H1 (cell line): ENCODE data around the gene TLK1. TPM values are rescaled to one million over a fixed set of nuclear protein-coding genes. Genes with fewer than 3 reads are reported as not detected.

ENCODE experiments used
- ATF3 ChIP-seq: IDR thresholded peaks from 2 replicates; pipeline ENCODE4 v1.6.1; 2011; ENCODE audit warnings: low read depth, mild to moderate bottlenecking, low read length; ENCODE audit not compliant: insufficient read depth
- BCL11A ChIP-seq, 2 experiments: IDR thresholded peaks; one replicate each; pipeline ENCODE4 v1.6.1; 2011; ENCODE audit warnings: low read depth in 2 of 2, low read length in 2 of 2, mild to moderate bottlenecking in 2 of 2
- CBX8 ChIP-seq: fragments of 300-800, 300-1000 bp; sonication (generic); IDR thresholded peaks from 2 replicates; pipeline ENCODE4 v1.7.1; 2016; ENCODE audit warnings: low read depth, low read length, borderline replicate concordance
- CREB1 ChIP-seq: IDR thresholded peaks from 2 replicates; pipeline ENCODE4 v1.6.1; 2012; ENCODE audit warnings: inconsistent platforms
- EP300 ChIP-seq, 2 experiments: IDR thresholded peaks; 1 replicate in 1 of 2; 2 replicates in 1 of 2; pipeline ENCODE4 v1.6.1; 2011 to 2012; ENCODE audit warnings: low read depth in 2 of 2, low read length in 2 of 2, mild to moderate bottlenecking in 2 of 2, borderline replicate concordance in 1 of 2, inconsistent platforms in 1 of 2, moderate library complexity in 1 of 2
- FOSL1 ChIP-seq: IDR thresholded peaks from 2 replicates; pipeline ENCODE4 v1.6.1; 2011; ENCODE audit warnings: mild to moderate bottlenecking, low read depth, low read length, moderate library complexity; ENCODE audit not compliant: insufficient read depth
- RXRA ChIP-seq: IDR thresholded peaks from 2 replicates; pipeline ENCODE4 v1.6.1; 2011; ENCODE audit warnings: low read depth, mild to moderate bottlenecking, low read length, moderate library complexity; ENCODE audit not compliant: insufficient read depth
- TAF7 ChIP-seq: optimal IDR thresholded peaks from 2 replicates; pipeline ENCODE3; 2011; ENCODE audit warnings: low read depth, mild to moderate bottlenecking, inconsistent platforms, low read length, moderate library complexity, borderline replicate concordance
- TCF12 ChIP-seq: IDR thresholded peaks from 2 replicates; pipeline ENCODE4 v1.6.1; 2011; ENCODE audit warnings: low read depth, mild to moderate bottlenecking, low read length
- polyA plus RNA-seq, 7 experiments: library from polyadenylated mRNA; depleted of rRNA in 3 of 7; stranded (reverse) in 5 of 7; unstranded in 2 of 7; fragments of >200 nt in 5 of 7; fragments of 200-250 nt in 2 of 7; gene quantifications; 1 replicate in 5 of 7; 2 replicates in 1 of 7; 4 replicates in 1 of 7; pipeline versions ENCODE4 v1.2.1 to v1.2.3, GENCODE V29; 2011 to 2013; ENCODE audit warnings: missing spikeins in 2 of 7, mixed read lengths in 2 of 7
- total RNA-seq: library from RNA; stranded (reverse); fragmentation: NEBNext Ultra II Directional; extraction: Animal tissue kit (Norgen Biotek cat#: 25700); gene quantifications from 2 replicates; pipeline ENCODE4 v1.2.1, GENCODE V29; 2021
- TF ChIP-seq, protein P1 (sequence below): fragments of 300-600 bp; sonication (generic); IDR thresholded peaks from 2 replicates; pipeline ENCODE4 v1.7.1; 2012; ENCODE audit warnings: low read length, moderate library complexity, mild to moderate bottlenecking, inconsistent platforms; ENCODE audit not compliant: insufficient replicate concordance
- TF ChIP-seq, protein P2 (sequence below): IDR thresholded peaks from 2 replicates; pipeline ENCODE4 v1.6.1; 2012; ENCODE audit warnings: inconsistent platforms

The TLK1 gene
- total and polyA plus RNA-seq, 2 of the 8 experiments (the other 6 are each of a cell fraction or from before 2014, with no cell fraction given), result 11.2 to 102 TPM

- TF ChIP-seq, protein P1, sequence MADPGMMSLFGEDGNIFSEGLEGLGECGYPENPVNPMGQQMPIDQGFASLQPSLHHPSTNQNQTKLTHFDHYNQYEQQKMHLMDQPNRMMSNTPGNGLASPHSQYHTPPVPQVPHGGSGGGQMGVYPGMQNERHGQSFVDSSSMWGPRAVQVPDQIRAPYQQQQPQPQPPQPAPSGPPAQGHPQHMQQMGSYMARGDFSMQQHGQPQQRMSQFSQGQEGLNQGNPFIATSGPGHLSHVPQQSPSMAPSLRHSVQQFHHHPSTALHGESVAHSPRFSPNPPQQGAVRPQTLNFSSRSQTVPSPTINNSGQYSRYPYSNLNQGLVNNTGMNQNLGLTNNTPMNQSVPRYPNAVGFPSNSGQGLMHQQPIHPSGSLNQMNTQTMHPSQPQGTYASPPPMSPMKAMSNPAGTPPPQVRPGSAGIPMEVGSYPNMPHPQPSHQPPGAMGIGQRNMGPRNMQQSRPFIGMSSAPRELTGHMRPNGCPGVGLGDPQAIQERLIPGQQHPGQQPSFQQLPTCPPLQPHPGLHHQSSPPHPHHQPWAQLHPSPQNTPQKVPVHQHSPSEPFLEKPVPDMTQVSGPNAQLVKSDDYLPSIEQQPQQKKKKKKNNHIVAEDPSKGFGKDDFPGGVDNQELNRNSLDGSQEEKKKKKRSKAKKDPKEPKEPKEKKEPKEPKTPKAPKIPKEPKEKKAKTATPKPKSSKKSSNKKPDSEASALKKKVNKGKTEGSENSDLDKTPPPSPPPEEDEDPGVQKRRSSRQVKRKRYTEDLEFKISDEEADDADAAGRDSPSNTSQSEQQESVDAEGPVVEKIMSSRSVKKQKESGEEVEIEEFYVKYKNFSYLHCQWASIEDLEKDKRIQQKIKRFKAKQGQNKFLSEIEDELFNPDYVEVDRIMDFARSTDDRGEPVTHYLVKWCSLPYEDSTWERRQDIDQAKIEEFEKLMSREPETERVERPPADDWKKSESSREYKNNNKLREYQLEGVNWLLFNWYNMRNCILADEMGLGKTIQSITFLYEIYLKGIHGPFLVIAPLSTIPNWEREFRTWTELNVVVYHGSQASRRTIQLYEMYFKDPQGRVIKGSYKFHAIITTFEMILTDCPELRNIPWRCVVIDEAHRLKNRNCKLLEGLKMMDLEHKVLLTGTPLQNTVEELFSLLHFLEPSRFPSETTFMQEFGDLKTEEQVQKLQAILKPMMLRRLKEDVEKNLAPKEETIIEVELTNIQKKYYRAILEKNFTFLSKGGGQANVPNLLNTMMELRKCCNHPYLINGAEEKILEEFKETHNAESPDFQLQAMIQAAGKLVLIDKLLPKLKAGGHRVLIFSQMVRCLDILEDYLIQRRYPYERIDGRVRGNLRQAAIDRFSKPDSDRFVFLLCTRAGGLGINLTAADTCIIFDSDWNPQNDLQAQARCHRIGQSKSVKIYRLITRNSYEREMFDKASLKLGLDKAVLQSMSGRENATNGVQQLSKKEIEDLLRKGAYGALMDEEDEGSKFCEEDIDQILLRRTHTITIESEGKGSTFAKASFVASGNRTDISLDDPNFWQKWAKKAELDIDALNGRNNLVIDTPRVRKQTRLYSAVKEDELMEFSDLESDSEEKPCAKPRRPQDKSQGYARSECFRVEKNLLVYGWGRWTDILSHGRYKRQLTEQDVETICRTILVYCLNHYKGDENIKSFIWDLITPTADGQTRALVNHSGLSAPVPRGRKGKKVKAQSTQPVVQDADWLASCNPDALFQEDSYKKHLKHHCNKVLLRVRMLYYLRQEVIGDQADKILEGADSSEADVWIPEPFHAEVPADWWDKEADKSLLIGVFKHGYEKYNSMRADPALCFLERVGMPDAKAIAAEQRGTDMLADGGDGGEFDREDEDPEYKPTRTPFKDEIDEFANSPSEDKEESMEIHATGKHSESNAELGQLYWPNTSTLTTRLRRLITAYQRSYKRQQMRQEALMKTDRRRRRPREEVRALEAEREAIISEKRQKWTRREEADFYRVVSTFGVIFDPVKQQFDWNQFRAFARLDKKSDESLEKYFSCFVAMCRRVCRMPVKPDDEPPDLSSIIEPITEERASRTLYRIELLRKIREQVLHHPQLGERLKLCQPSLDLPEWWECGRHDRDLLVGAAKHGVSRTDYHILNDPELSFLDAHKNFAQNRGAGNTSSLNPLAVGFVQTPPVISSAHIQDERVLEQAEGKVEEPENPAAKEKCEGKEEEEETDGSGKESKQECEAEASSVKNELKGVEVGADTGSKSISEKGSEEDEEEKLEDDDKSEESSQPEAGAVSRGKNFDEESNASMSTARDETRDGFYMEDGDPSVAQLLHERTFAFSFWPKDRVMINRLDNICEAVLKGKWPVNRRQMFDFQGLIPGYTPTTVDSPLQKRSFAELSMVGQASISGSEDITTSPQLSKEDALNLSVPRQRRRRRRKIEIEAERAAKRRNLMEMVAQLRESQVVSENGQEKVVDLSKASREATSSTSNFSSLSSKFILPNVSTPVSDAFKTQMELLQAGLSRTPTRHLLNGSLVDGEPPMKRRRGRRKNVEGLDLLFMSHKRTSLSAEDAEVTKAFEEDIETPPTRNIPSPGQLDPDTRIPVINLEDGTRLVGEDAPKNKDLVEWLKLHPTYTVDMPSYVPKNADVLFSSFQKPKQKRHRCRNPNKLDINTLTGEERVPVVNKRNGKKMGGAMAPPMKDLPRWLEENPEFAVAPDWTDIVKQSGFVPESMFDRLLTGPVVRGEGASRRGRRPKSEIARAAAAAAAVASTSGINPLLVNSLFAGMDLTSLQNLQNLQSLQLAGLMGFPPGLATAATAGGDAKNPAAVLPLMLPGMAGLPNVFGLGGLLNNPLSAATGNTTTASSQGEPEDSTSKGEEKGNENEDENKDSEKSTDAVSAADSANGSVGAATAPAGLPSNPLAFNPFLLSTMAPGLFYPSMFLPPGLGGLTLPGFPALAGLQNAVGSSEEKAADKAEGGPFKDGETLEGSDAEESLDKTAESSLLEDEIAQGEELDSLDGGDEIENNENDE, result no peak
- no peak for TF ChIP-seq TAF7
- TF ChIP-seq EP300 (IDR thresholded peaks at IDR 0.05; ENCODE audit: borderline replicate concordance in 1 of 2, low read depth in 2 of 2, low read length in 2 of 2), result no peak
- no peak for TF ChIP-seq FOSL1
- no peak for TF ChIP-seq RXRA
- no peak for TF ChIP-seq BCL11A (IDR thresholded peaks at IDR 0.05; ENCODE audit: low read depth in 2 of 2, low read length in 2 of 2)
- TF ChIP-seq CBX8, result no peak
- TF ChIP-seq CREB1, result no peak
- no peak for TF ChIP-seq TCF12
- TF ChIP-seq ATF3, result no peak
- TF ChIP-seq, protein P2, sequence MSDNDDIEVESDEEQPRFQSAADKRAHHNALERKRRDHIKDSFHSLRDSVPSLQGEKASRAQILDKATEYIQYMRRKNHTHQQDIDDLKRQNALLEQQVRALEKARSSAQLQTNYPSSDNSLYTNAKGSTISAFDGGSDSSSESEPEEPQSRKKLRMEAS, result no peak
These were observed 15.8 kb upstream of the TLK1 start (continued) for GRCh38 chr2:171176516-171176915.
